Measurements from ENCODE around the gene ACP4. TPM values are rescaled to one million over a fixed set of nuclear protein-coding genes. Genes with fewer than 3 reads are reported as not detected.

ACP4 gene
- total RNA-seq, 2 experiments from 2014 or later, result not detected

- Mint-ChIP-seq H3K27me3 (ENCODE audit: low read depth) (no peaks in the 10 kb centered on the region), H3K4me1 (ENCODE audit: low read depth) (peaks cover 6% of the 10 kb centered on the region), H3K27ac (peak overlapping the region; percentile 57), H3K4me3 (no peak overlapping the region), H3K36me3 (ENCODE audit: low read depth) (peaks cover 9% of the 10 kb centered on the region), H3K9me3 (no peaks in the 10 kb centered on the region)
- CTCF ChIA-PET, result interaction anchor here (1.2 kb wide), 2 partner anchors 10 to 16 kb away, joined by 3 read pairs; no protein-coding TSS in a partner anchor
- DNase-seq, result peak; percentile 56
- intact Hi-C loops (cut with micrococcal nuclease), result loop anchor here (1.0 kb wide), 1 partner anchor 128 kb away; no protein-coding TSS in a partner anchor
These were observed 4.1 kb downstream of the ACP4 start for GRCh38 chr19:50794074-50794875.

DNA sequence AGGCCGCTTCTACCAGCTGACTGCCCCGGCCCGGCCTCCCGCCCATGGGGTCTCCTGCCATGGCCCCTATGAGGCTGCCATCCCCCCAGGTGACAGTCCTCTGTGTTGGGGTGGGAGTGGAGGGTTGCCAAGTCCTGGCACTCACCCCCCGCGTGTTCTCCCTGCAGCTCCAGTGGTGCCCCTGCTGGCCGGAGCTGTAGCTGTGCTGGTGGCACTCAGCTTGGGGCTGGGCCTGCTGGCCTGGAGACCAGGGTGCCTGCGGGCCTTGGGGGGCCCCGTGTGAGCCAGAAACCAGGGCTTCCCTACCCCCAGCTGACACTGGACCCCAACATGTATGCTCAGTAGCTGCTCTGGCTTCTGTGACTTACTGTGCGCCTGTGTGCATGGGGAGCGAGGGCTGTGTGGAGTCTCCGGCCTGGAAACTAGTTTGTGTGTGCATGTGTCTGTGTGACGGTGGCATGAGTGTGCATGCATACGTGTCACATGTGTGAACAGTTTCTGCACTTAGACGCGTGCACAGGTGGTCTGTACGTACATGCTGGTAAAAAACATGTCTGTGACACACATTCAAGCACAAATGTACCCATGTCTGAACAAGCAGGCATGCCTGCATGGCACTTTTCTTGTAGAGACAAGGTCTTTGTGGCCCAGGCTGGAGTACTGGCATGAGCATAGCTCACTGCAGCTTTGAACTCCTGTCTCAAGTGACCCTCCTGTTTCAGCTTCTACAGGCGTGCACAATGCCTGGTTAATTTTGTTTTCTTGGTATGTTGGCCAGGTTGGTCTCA is 4.9 kb downstream of the ACP4 start:
- Mint-ChIP-seq H3K27me3 (ENCODE audit: low read depth) (no peaks in the 10 kb centered on the region), H3K4me1 (ENCODE audit: low read depth) (peaks cover 7% of the 10 kb centered on the region), H3K27ac (peak overlapping the region; percentile 68), H3K4me3 (no peak overlapping the region), H3K9me3 (no peaks in the 10 kb centered on the region), H3K36me3 (ENCODE audit: low read depth) (peaks cover 12% of the 10 kb centered on the region)
- intact Hi-C loops (cut with micrococcal nuclease), result loop anchor here (1.0 kb wide), 1 partner anchor 127 kb away; no protein-coding TSS in a partner anchor
- DNase-seq, result no peak
- CTCF ChIA-PET, result interaction anchor here (1.2 kb wide), 1 partner anchor 10 kb away, joined by 3 read pairs; no protein-coding TSS in a partner anchor

- Mint-ChIP-seq H3K27ac (peak overlapping the region; percentile 68), H3K4me1 (ENCODE audit: low read depth) (peaks cover 9% of the 10 kb centered on the region), H3K36me3 (ENCODE audit: low read depth) (peaks cover 15% of the 10 kb centered on the region), H3K4me3 (no peak overlapping the region), H3K9me3 (no peaks in the 10 kb centered on the region), H3K27me3 (ENCODE audit: low read depth) (no peaks in the 10 kb centered on the region)
- intact Hi-C loops (cut with micrococcal nuclease), result no loop called here
- CTCF ChIA-PET, result interaction anchor here (1.2 kb wide), 1 partner anchor 11 kb away, joined by 3 read pairs; no protein-coding TSS in a partner anchor
- DNase-seq, result no peak
These were observed 5.5 kb downstream of the ACP4 start for GRCh38 chr19:50795664-50796073.

- H3K36me3 Mint-ChIP-seq (ENCODE audit: low read depth), result peaks cover 20% of the 10 kb centered on the region
- no peak overlapping the region for H3K27ac Mint-ChIP-seq
- H3K9me3 Mint-ChIP-seq, result no peaks in the 10 kb centered on the region
- intact Hi-C loops (cut with micrococcal nuclease), result no loop called here
- DNase-seq, result no peak
- H3K4me3 Mint-ChIP-seq, result no peak overlapping the region
- H3K4me1 Mint-ChIP-seq (ENCODE audit: low read depth), result peaks cover 14% of the 10 kb centered on the region
- no peaks in the 10 kb centered on the region for H3K27me3 Mint-ChIP-seq (ENCODE audit: low read depth)
- CTCF ChIA-PET, result no interaction called here
These were observed 6.0 kb downstream of the ACP4 start for GRCh38 chr19:50796128-50796633.

GRCh38 chr19:50796634-50797428 is 6.6 kb downstream of the ACP4 start:
- intact Hi-C loops (cut with micrococcal nuclease), result no loop called here
- no peak for DNase-seq
- no peaks in the 10 kb centered on the region for H3K9me3 Mint-ChIP-seq
- H3K36me3 Mint-ChIP-seq (ENCODE audit: low read depth), result peaks cover 24% of the 10 kb centered on the region
- H3K27me3 Mint-ChIP-seq (ENCODE audit: low read depth), result no peaks in the 10 kb centered on the region
- CTCF ChIA-PET, result no interaction called here
- no peak overlapping the region for H3K27ac Mint-ChIP-seq
- H3K4me1 Mint-ChIP-seq (ENCODE audit: low read depth), result peaks cover 16% of the 10 kb centered on the region
- no peak overlapping the region for H3K4me3 Mint-ChIP-seq

DNA sequence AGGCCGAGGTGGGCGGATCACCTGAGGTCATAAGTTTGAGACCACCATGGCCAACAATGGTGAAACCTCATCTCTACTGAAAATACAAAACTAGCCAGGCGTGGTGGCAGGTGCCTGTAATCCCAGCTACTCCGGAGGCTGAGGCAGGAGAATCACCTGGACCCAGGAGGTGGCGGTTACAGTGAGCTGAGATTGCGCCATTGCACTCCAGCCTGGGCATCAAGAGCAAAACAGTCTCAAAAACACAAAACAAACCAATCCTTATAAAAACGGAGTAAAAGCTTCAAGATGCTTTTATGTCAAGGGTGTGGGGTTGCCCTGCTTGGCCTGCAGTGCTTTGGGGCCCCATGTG is 7.2 kb downstream of the ACP4 start:
- no peak overlapping the region for H3K27ac Mint-ChIP-seq
- no peaks in the 10 kb centered on the region for H3K9me3 Mint-ChIP-seq
- intact Hi-C loops (cut with micrococcal nuclease), result no loop called here
- CTCF ChIA-PET, result no interaction called here
- peaks cover 22% of the 10 kb centered on the region for H3K4me1 Mint-ChIP-seq (ENCODE audit: low read depth)
- no peak for DNase-seq
- H3K4me3 Mint-ChIP-seq, result no peak overlapping the region
- H3K36me3 Mint-ChIP-seq (ENCODE audit: low read depth), result peaks cover 30% of the 10 kb centered on the region
- no peaks in the 10 kb centered on the region for H3K27me3 Mint-ChIP-seq (ENCODE audit: low read depth)

DNA sequence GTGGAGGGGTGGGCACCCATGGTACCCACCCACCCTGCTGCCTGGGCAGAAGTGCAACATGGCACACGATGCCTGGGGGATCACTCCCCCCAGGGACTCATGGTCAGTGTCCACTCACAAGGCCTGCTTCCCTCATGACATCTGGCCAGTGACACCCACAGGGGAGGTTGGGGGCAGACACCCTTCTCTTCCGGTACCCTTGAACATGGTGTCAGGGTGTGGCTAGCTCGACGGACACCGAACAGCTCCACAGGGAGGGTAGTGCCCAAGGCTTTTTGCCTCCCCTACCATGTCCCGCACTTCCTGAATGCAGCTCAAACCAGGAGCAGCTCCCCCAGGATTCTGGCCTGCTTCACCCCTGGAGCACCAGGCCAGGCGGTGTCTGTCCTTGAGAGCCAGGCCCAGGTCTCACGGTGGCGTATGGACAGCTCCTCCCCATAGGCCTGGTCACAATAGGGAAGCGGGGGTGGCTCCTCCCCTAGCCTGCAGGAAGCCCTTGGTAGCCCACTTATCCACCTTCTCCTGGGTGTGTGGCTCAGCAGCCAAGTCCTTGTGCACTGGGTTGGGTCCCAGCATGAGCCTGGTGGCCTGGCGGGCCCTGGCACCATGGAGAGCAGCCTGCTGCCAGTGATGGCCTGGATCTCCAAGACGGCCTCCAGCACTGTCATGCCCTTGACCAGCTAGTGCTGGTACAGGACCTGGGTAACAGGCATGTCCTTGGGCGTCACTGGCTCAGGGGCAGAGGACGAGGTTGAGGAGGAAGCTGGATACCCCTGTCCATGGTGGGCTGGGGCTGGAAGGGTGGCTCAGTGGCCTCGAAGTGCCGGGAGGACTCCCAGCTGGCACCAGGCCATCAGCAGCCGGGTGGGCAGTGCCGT is 7.8 kb downstream of the ACP4 start:
- peaks cover 36% of the 10 kb centered on the region for H3K36me3 Mint-ChIP-seq (ENCODE audit: low read depth)
- CTCF ChIA-PET, result no interaction called here

GRCh38 chr19:50798659-50799546 is 8.7 kb downstream of the ACP4 start:
- Mint-ChIP-seq H3K27ac (no peak overlapping the region), H3K4me1 (ENCODE audit: low read depth) (peaks cover 29% of the 10 kb centered on the region), H3K4me3 (no peak overlapping the region), H3K27me3 (ENCODE audit: low read depth) (no peaks in the 10 kb centered on the region), H3K36me3 (ENCODE audit: low read depth) (peaks cover 45% of the 10 kb centered on the region), H3K9me3 (no peaks in the 10 kb centered on the region)
- CTCF ChIA-PET, result no interaction called here
- no peak for DNase-seq
- intact Hi-C loops (cut with micrococcal nuclease), result no loop called here

More for the DNA sequence above, 7.8 kb downstream of the ACP4 start:
- Mint-ChIP-seq H3K27me3 (ENCODE audit: low read depth) (no peaks in the 10 kb centered on the region), H3K27ac (no peak overlapping the region), H3K4me3 (no peak overlapping the region), H3K4me1 (ENCODE audit: low read depth) (peaks cover 28% of the 10 kb centered on the region), H3K9me3 (no peaks in the 10 kb centered on the region)
- intact Hi-C loops (cut with micrococcal nuclease), result no loop called here
- DNase-seq, result peak; percentile 26

DNA sequence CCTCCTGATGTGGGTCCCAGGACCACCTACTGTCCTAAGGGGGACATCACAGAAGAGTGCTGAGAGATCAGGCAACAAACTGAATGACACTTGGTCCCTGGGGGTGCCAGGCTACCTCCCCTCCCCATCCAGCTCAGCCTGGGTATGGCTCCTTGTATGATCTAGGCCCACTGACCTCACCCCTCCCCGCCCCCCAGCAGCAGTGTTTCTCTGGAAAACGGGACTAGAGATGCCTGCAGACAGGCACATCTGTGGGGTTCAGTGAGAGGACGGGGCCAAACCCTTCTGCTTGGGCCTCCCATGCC is 9.3 kb downstream of the ACP4 start:
- Mint-ChIP-seq H3K27me3 (ENCODE audit: low read depth) (no peaks in the 10 kb centered on the region), H3K9me3 (no peaks in the 10 kb centered on the region), H3K4me1 (ENCODE audit: low read depth) (peaks cover 25% of the 10 kb centered on the region), H3K36me3 (ENCODE audit: low read depth) (peaks cover 49% of the 10 kb centered on the region), H3K4me3 (no peak overlapping the region), H3K27ac (no peak overlapping the region)
- CTCF ChIA-PET, result no interaction called here
- DNase-seq, result no peak
- intact Hi-C loops (cut with micrococcal nuclease), result no loop called here

DNA sequence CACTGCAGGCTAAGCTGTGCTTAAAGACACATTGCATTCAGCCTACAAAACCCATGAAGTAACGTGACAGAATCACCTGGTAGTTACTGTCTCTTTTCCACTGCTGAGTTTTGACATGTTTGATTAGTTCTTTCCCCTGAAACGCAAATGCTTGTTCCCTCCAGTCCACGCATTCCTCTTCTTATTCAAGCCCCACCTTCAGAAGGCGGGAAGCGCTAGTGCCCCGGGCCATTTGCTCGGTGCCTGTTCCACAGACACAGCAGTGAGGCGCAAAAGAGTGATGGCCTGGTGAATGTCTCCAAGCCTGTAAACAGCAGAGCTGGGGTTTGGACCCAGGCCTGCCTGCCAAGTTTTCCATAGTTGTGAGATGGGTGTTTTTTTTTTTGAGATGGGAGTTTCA is 10.9 kb downstream of the ACP4 start:
- H3K36me3 Mint-ChIP-seq (ENCODE audit: low read depth), result peaks cover 45% of the 10 kb centered on the region
- peak overlapping the region; percentile 5 for H3K27ac Mint-ChIP-seq
- no peaks in the 10 kb centered on the region for H3K9me3 Mint-ChIP-seq
- peak overlapping the region; percentile 11 for H3K4me3 Mint-ChIP-seq
- H3K4me1 Mint-ChIP-seq (ENCODE audit: low read depth), result peaks cover 26% of the 10 kb centered on the region
- no peaks in the 10 kb centered on the region for H3K27me3 Mint-ChIP-seq (ENCODE audit: low read depth)
- CTCF ChIA-PET, result no interaction called here
- intact Hi-C loops (cut with micrococcal nuclease), result loop anchor here (5.0 kb wide), 1 partner anchor 306 kb away; the partner anchor contains the start of gene CTU1
- no peak for DNase-seq
